PC-9 (cell line): ENCODE data around the gene FAM98C. TPM values are rescaled to one million over a fixed set of nuclear protein-coding genes. Genes with fewer than 3 reads are reported as not detected.

ENCODE experiments used
- BruUV-seq: library from RNA; stranded (reverse); fragments of 400-500 nt; replicated peaks from 2 replicates; lab custom pipeline; 2021; lab: Mats Ljungman, UMichigan
- CTCF ChIA-PET: fragments of 300-600 bp; sonication (Branson Sonifier 250); formaldehyde crosslinking; loops from one replicate; lab custom pipeline; 2022; ENCODE audit warnings: antibody characterized with exemption; lab: Charles Lee
- POLR2A ChIA-PET: fragments of 300-600 bp; sonication (Branson Sonifier 250); formaldehyde crosslinking; loops from one replicate; lab custom pipeline; 2022; ENCODE audit warnings: antibody characterized with exemption; ENCODE audit not compliant: unreplicated experiment; lab: Charles Lee
- DNase-seq, 2 experiments: peaks; one replicate each; pipeline versions ENCODE4 v3.0.0 to v3.0.0-alpha.2; 2015 to 2022; ENCODE audit warnings: mixed read lengths in 1 of 2
- H2AFZ ChIP-seq: fragments of 200-600 bp; sonication (generic); 2 replicates; pipeline ENCODE4 v1.8.1; 2017; ENCODE audit warnings: antibody characterized with exemption
- H3F3A ChIP-seq: fragments of 200-600 bp; sonication (generic); 2 replicates; pipeline ENCODE4 v1.8.1; 2017; ENCODE audit warnings: antibody characterized with exemption, mild to moderate bottlenecking, low read depth; ENCODE audit not compliant: insufficient read depth
- H3K27ac ChIP-seq: fragments of 200-600 bp; sonication (generic); 2 replicates; pipeline ENCODE4 v1.6.1; 2016; ENCODE audit warnings: mixed run types
- H3K27me3 ChIP-seq: fragments of 200-600 bp; sonication (generic); 2 replicates; pipeline ENCODE4 v1.6.1; 2016; ENCODE audit warnings: low read depth, mixed run types; ENCODE audit not compliant: insufficient read depth
- H3K36me3 ChIP-seq: fragments of 200-600 bp; sonication (generic); 2 replicates; pipeline ENCODE4 v1.6.1; 2016; ENCODE audit warnings: low read depth, mixed run types
- H3K4me1 ChIP-seq: fragments of 200-600 bp; sonication (generic); replicated peaks from 2 replicates; pipeline ENCODE4 v1.6.1; 2016; ENCODE audit warnings: mixed run types; ENCODE audit not compliant: insufficient read depth
- H3K4me2 ChIP-seq: fragments of 200-600 bp; sonication (generic); 2 replicates; pipeline ENCODE4 v1.6.1; 2017; ENCODE audit warnings: mixed run types
- H3K4me3 ChIP-seq: fragments of 200-600 bp; sonication (generic); 2 replicates; pipeline ENCODE4 v1.6.1; 2016; ENCODE audit warnings: mixed run types
- H3K79me2 ChIP-seq: fragments of 200-600 bp; sonication (generic); 2 replicates; pipeline ENCODE4 v1.6.1; 2017; ENCODE audit warnings: low read depth, mixed run types
- H3K9me2 ChIP-seq: fragments of 200-600 bp; sonication (generic); 2 replicates; pipeline ENCODE4 v1.8.1; 2017; ENCODE audit warnings: mild to moderate bottlenecking; ENCODE audit not compliant: insufficient read depth
- H3K9me3 ChIP-seq: fragments of 200-600 bp; sonication (generic); 2 replicates; pipeline ENCODE4 v1.8.1; 2016; ENCODE audit warnings: low read depth; ENCODE audit not compliant: insufficient read depth
- H4K20me1 ChIP-seq: fragments of 200-600 bp; sonication (generic); 2 replicates; pipeline ENCODE4 v1.8.1; 2017; ENCODE audit not compliant: insufficient read depth
- EZH2 ChIP-seq: fragments of 200-600 bp; sonication (generic); IDR thresholded peaks from 2 replicates; pipeline ENCODE4 v1.8.0; 2017; ENCODE audit warnings: antibody characterized with exemption, low read depth
- intact Hi-C: fragments of 100-400 bp; cut with micrococcal nuclease; formaldehyde crosslinking; loops from one replicate; pipeline ENCODE4 v1.10.0; 2022; ENCODE audit not compliant: unreplicated experiment
- total RNA-seq: library from RNA; stranded (reverse); gene quantifications from 2 replicates; pipeline ENCODE4 v1.2.3, GENCODE V29; 2021
- TF ChIP-seq, protein P1 (sequence below): fragments of 200-600 bp; sonication (generic); conservative IDR thresholded peaks from 2 replicates; pipeline ENCODE4 v1.6.1; 2017; ENCODE audit warnings: mixed run types, antibody characterized with exemption, mild to moderate bottlenecking, moderate library complexity

FAM98C gene
- total RNA-seq, 1 experiment from 2014 or later = 15.8 TPM

DNA sequence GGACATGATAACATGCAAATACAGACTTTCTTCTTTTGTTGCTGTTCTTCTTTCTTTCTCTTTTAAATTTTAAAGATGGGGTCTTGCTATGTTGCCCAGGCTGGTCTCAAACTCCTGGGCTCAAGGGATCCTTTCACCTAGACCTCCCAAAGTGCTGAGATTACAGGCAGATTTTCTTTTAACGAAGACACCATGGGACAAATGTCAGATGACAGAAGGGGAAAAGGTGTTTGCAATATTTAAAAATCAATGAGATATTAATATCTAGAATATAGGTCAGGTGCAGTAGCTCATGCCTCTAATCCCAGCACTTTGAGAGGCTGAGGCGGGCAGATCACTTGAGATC, 26.9 kb downstream of the FAM98C start:
- no peak overlapping the region for H2AFZ ChIP-seq
- no TSS peak for BruUV-seq
- no peaks in the 10 kb centered on the region for H4K20me1 ChIP-seq
- H3K27me3 ChIP-seq = peaks cover 11% of the 10 kb centered on the region
- TF ChIP-seq, protein P1, sequence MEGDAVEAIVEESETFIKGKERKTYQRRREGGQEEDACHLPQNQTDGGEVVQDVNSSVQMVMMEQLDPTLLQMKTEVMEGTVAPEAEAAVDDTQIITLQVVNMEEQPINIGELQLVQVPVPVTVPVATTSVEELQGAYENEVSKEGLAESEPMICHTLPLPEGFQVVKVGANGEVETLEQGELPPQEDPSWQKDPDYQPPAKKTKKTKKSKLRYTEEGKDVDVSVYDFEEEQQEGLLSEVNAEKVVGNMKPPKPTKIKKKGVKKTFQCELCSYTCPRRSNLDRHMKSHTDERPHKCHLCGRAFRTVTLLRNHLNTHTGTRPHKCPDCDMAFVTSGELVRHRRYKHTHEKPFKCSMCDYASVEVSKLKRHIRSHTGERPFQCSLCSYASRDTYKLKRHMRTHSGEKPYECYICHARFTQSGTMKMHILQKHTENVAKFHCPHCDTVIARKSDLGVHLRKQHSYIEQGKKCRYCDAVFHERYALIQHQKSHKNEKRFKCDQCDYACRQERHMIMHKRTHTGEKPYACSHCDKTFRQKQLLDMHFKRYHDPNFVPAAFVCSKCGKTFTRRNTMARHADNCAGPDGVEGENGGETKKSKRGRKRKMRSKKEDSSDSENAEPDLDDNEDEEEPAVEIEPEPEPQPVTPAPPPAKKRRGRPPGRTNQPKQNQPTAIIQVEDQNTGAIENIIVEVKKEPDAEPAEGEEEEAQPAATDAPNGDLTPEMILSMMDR = no peak
- no peak for TF ChIP-seq EZH2
- no peaks in the 10 kb centered on the region for H3F3A ChIP-seq
- no peak for DNase-seq
- H3K9me2 ChIP-seq = no peaks in the 10 kb centered on the region
- intact Hi-C loops = no loop called here
- H3K4me3 ChIP-seq = no peak overlapping the region
- H3K27ac ChIP-seq = no peak overlapping the region
- no peaks in the 10 kb centered on the region for H3K36me3 ChIP-seq
- H3K9me3 ChIP-seq = no peaks in the 10 kb centered on the region
- CTCF ChIA-PET = no interaction called here
- H3K4me1 ChIP-seq = no peaks in the 10 kb centered on the region
- no peaks in the 10 kb centered on the region for H3K79me2 ChIP-seq
- H3K4me2 ChIP-seq = no peak overlapping the region
- POLR2A ChIA-PET = no interaction called here

DNA sequence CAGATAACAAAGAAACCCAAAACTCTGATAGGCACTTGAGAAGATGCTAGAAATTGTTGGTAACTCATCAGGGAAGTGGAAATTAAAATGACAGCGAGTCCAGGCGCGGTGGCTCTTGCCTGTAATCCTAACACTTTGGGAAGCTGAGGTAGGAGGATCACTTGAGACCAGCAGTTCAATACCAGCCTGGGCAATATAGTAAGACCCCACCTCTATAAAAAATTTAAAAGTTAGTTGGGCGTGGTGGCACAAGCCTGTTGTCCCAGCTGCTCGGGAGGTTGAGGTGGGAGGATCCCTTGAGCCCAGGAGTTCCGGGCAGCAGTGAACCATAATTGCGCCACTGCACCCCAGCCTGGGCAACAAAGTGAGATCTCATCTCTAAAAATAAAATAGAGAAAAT, 28.0 kb downstream of the FAM98C start:
- Histone ChIP-seq H3K4me1 (no peaks in the 10 kb centered on the region), H4K20me1 (no peaks in the 10 kb centered on the region), H3K27ac (no peak overlapping the region), H3K79me2 (no peaks in the 10 kb centered on the region), H3K9me2 (no peaks in the 10 kb centered on the region), H3K9me3 (no peaks in the 10 kb centered on the region), H3K4me3 (no peak overlapping the region), H3K4me2 (no peak overlapping the region), H3K36me3 (no peaks in the 10 kb centered on the region), H3F3A (no peaks in the 10 kb centered on the region), H3K27me3 (peaks cover 5% of the 10 kb centered on the region), H2AFZ (no peak overlapping the region)
- intact Hi-C loops = no loop called here
- POLR2A ChIA-PET = no interaction called here
- no TSS peak for BruUV-seq
- TF ChIP-seq, protein P1 = no peak
- no peak for TF ChIP-seq EZH2
- DNase-seq = no peak
- CTCF ChIA-PET = no interaction called here

DNA sequence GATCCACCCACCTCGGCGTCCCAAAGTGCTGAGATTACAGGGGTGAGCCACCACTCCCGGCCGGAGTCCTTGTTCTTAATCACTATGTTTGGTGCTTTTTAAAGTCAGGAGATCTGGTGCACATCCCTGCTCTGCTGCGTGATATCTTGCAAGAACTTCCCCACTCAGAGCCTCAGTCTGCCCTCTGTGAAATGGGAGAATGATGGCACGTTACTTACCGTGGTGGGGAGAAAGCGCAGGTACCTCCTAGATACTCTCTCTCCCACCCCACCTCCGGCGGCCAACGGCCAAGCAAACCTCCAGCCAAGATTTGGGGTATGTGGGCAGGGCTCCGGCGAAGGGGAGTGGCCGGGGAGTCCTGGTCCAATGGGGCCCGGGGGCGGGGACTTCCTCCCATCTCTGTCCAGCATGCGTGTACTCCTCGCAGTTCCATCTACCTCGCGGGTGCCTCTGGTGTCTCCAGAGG, 30.4 kb downstream of the FAM98C start, which contains the start of gene RYR1:
Gene RYR1, plus strand, starts transcription at position 424 of the 466 bp plus-strand sequence. CDS start 139 bp downstream, outside the sequence.
- no peaks in the 10 kb centered on the region for H3F3A ChIP-seq
- no peak within 1 kb of the TSS for H3K4me3 ChIP-seq
- H3K9me3 ChIP-seq = no peaks in the 10 kb centered on the region
- H3K4me1 ChIP-seq = no peaks in the 10 kb centered on the region
- ChIA-PET CTCF (no interaction called here), POLR2A (no interaction called here)
- H3K79me2 ChIP-seq = no peaks in the 10 kb centered on the region
- H4K20me1 ChIP-seq = no peaks in the 10 kb centered on the region
- peak in 1 of 2 experiments; percentile 17 for DNase-seq
- H3K9me2 ChIP-seq = no peaks in the 10 kb centered on the region
- intact Hi-C loops = no loop called here
- no peak within 1 kb of the TSS for H3K4me2 ChIP-seq
- no peak within 1 kb of the TSS for H3K27ac ChIP-seq
- no peaks in the 10 kb centered on the region for H3K36me3 ChIP-seq
- H2AFZ ChIP-seq = no peak within 1 kb of the TSS
- peaks cover 3% of the 10 kb centered on the region; the same call in 1 of the 2 replicates for H3K27me3 ChIP-seq
- no TSS peak for BruUV-seq
- TF ChIP-seq, protein P1 = no peak
- TF ChIP-seq EZH2 = no peak
